Caki2 (cell line): ENCODE measurements around the gene FRMD5. TPM values are rescaled to one million over a fixed set of nuclear protein-coding genes. Genes with fewer than 3 reads are reported as not detected.
"Not testable (repeated sequence)": the region's sequence is repeated elsewhere in the genome, so short reads cannot be mapped to it uniquely, and the experiment has no call there.

ENCODE experiments used
- DNase-seq: peaks from one replicate; pipeline ENCODE4 v3.0.0-alpha.2; 2015; ENCODE audit warnings: low read depth
- in situ Hi-C: cut with HindIII; loops from 2 replicates; pipeline ENCODE4 v1.10.0; 2016; ENCODE audit warnings: low sequenced_read_pairs, low pct_unique_long_range_greater_than_20kb, mixed read lengths
- total RNA-seq: library from RNA; depleted of rRNA; stranded (reverse); fragments of >200 nt; shearing (Covaris generic); gene quantifications from 2 replicates; pipeline ENCODE4 v1.2.3, GENCODE V29; 2014; ENCODE audit warnings: low replicate concordance; rRNA removed

FRMD5 gene
- total RNA-seq, result 0.51 and 4.0 TPM in 2 replicates

GRCh38 chr15:44195151-44195740, at the start of gene FRMD5:
Gene FRMD5, minus strand, starts transcription at chr15:44195271.
- peak; percentile 93 for DNase-seq
- in situ Hi-C loops, result no loop called here

DNA sequence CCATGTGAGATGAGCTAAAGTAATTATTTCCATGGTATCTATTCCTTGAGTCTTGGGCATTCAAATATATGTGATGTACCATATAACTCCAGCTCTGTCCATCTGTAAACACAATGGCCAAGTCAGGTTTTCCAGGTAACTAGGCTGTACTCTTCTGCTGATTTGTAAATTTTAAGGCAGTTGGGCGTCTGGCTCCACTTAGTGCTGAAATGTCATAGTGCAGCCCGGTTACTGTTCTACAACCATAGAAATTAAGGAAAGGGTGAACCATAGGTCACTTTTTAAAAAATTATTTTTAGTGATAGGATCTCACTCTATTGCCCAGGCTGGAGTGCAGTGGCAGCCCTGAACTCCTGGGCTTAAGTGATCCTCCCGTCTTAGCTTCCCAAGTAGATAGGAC, 48.8 kb upstream of the FRMD5 start:
- DNase-seq, result no peak
- in situ Hi-C loops, result no loop called here

DNA sequence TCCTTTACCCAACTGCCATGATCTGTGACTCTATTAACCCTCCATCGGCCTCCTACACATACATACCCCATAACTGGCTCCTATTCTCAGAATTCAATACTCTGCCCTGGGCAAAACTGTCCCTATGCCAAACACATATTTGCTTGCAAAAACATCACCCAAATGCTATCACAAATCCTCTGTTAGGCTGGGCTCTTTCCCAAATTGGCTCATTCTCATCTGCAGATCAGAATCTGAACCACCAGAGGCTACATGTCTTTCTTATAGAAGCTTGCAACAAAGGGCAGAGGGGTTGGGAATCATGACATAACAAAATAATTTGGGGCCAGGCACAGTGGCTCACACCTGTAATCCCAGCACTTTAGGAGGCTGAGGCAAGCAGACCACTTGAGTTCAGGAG, 48.1 kb upstream of the FRMD5 start:
- in situ Hi-C loops, result no loop called here
- DNase-seq, result no peak

GRCh38 chr15:44231842-44232241, 36.8 kb upstream of the FRMD5 start:
- in situ Hi-C loops, result no loop called here
- no peak for DNase-seq

GRCh38 chr15:44229301-44229700, 34.2 kb upstream of the FRMD5 start:
- in situ Hi-C loops, DNase-seq: not testable (repeated sequence)

- in situ Hi-C loops, result no loop called here
- no peak for DNase-seq
These were observed 32.5 kb upstream of the FRMD5 start for GRCh38 chr15:44227584-44227983.

GRCh38 chr15:44227001-44227400, 31.9 kb upstream of the FRMD5 start:
- DNase-seq, in situ Hi-C loops: not testable (repeated sequence)

DNA sequence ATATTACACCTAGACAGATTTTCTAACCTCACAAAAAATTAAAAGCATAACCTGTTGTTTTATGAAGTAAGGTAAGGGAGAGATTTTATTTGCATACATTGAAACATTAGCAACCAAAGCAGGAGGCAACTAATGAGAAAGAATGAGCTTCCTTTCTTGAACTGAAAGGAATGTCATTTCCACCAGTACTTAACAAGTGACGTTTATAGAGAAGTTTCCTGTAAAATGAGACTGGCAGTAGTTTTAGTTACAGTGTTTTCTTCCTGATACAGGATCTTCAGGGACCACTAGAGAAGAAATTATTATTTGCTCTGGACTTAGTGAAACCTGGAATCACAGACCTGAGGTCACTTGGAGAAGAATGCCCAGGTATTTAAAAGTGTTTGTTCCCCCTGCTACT, 27.4 kb upstream of the FRMD5 start:
- DNase-seq, result no peak
- in situ Hi-C loops, result no loop called here

DNA sequence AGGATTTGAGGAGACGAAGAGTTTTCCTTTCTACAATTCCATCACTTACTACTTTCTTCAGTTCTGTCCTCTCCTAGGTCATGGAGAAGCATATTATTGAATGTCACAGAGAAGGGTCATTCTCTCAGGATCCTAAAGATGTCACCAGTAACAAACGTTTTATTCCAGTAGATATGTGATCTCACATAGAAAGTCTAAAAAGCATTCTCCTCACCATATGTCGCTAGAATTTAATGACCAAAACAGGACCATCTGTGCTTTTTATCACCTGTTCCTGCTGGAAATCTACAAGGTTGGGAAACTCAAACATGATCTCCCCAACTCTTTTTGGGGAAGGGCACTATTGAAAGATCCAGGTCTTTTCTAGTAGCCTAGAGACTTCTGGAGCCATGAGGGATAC, 24.0 kb upstream of the FRMD5 start:
- in situ Hi-C loops, result no loop called here

GRCh38 chr15:44216958-44217357, 21.9 kb upstream of the FRMD5 start:
- no peak for DNase-seq
- in situ Hi-C loops, result no loop called here

More for the DNA sequence above, 24.0 kb upstream of the FRMD5 start:
- DNase-seq, result no peak

GRCh38 chr15:44215594-44215993, 20.5 kb upstream of the FRMD5 start:
- DNase-seq, result peak; percentile 21
- in situ Hi-C loops, result no loop called here

- no peak for DNase-seq
- in situ Hi-C loops, result no loop called here
These were observed 13.9 kb upstream of the FRMD5 start for GRCh38 chr15:44208956-44209355.

- in situ Hi-C loops, result no loop called here
- DNase-seq, result no peak
These were observed 12.6 kb upstream of the FRMD5 start for GRCh38 chr15:44207643-44208042.

GRCh38 chr15:44199393-44199792, 4.3 kb upstream of the FRMD5 start:
- no peak for DNase-seq
- in situ Hi-C loops, result no loop called here

DNA sequence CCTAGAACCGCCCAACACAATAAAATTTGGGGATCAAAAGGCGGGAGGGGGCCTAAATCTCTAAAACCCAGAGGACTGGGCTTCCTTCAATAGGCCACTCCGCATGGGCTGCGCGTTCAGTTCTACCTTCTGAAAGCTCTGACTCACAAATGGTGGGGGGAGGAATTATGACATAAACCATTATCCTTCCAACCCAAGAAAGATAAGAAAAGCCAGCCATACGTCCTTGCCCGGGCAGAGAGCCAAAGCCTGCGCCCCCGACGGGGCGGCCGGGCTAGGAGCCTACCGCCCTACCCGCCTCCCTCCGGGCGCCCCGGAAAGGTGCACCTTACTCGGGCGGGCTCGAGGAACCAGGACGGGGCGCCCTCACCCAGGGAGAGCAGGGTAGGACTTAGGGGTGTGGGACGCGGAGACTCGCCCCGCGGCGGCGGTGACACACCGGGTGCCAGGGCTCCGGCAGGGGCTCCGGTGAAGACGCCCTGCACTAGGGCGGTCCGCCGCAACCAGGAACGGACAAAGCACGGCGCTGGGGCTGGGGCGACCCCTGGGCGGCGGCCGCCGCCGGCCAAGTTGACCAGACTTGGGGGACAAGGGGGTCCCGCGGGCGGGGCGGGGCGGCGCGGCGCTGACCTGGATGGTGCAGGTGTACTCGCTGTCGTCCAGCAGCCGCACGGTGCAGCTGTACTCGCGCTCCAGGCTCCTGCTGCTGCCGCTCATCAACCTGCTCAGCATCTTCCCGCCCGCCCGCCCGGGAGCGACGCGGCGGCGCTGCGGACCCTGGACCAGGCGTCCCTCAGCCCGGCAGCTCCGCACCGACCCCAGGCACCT, 534 bp downstream of the FRMD5 start:
- DNase-seq, result peak; percentile 51
- in situ Hi-C loops, result no loop called here

DNA sequence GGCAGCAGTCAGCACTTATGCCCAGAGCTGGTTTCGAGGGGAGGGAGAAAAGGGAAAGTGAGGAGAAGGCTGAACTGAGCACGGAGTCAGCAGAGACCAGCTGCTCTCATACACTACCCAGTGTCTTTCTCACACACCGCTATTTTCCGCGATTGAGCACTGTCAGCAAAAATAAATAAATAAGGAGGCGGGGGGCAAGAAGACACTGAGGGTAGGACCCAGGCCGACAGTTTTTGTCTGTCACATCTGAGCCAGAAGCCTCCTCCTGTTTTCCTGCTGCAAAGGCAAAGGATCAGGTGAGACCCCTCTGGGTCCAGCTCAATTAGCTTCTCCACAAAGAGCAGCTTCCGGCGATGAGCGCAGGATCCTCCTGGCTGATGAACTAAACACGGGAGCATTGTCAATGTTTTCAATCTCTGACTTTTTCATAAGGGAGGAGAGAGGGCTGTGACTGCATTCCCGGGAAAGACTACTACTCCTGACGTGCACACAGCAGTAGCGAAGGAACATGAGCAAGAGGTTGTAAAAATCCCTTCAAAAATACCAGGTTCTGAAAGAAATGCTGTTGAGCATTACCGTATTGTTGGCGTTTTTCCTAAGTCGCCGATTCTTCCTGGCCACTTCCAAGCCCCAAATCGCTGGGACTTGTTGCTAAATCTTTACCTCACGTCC, 1.3 kb downstream of the FRMD5 start:
- peak; percentile 4 for DNase-seq
- in situ Hi-C loops, result no loop called here

- no peak for DNase-seq
- in situ Hi-C loops, result no loop called here
These were observed 6.3 kb downstream of the FRMD5 start for GRCh38 chr15:44188795-44189194.

- in situ Hi-C loops, result no loop called here
These were observed 8.4 kb downstream of the FRMD5 start for GRCh38 chr15:44186705-44187104.

GRCh38 chr15:44183363-44183762, 11.7 kb downstream of the FRMD5 start:
- DNase-seq, result no peak
- in situ Hi-C loops, result no loop called here

More at GRCh38 chr15:44186705-44187104, 8.4 kb downstream of the FRMD5 start:
- no peak for DNase-seq
